ENCODE measurements around the gene SH3BP4. TPM values are rescaled to one million over a fixed set of nuclear protein-coding genes. Genes with fewer than 3 reads are reported as not detected.

Gene SH3BP4
- total RNA-seq, 1 donor from 2014 or later = 58.6 TPM

DNA sequence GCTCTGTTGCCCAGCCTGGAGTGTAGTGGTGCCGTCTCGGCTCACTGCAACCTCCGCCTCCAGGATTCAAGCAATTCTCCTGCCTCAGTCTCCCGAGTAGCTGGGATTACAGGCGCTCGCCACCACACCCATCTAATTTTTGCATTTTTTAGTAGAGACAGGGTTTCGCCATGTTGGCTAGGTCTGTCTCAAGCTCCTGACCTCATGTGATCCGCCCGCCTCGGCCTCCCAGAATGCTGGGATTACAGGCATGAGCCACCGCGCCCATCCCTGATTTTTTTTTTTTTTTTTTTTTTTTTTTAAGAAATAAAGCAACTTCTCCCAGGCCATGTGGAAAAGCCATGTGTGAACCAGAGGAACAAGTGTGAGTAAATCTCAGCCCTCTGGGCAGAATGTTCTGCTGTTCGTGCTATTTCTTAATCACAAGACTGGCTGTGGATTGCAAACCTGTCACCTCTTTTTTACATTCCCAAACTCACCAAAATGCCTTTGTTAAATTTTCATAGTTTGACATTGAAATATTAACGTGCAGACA is 6.4 kb upstream of the SH3BP4 start:
- no peaks in the 10 kb centered on the region for H3K36me3 Mint-ChIP-seq (ENCODE audit: low read depth, unreplicated experiment)
- H3K9me3 Mint-ChIP-seq (ENCODE audit: unreplicated experiment) = no peaks in the 10 kb centered on the region
- TF ChIP-seq, protein P1, sequence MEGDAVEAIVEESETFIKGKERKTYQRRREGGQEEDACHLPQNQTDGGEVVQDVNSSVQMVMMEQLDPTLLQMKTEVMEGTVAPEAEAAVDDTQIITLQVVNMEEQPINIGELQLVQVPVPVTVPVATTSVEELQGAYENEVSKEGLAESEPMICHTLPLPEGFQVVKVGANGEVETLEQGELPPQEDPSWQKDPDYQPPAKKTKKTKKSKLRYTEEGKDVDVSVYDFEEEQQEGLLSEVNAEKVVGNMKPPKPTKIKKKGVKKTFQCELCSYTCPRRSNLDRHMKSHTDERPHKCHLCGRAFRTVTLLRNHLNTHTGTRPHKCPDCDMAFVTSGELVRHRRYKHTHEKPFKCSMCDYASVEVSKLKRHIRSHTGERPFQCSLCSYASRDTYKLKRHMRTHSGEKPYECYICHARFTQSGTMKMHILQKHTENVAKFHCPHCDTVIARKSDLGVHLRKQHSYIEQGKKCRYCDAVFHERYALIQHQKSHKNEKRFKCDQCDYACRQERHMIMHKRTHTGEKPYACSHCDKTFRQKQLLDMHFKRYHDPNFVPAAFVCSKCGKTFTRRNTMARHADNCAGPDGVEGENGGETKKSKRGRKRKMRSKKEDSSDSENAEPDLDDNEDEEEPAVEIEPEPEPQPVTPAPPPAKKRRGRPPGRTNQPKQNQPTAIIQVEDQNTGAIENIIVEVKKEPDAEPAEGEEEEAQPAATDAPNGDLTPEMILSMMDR (IDR thresholded peaks at IDR 0.05; ENCODE audit: unreplicated experiment) = no peak
- H3K27me3 Mint-ChIP-seq (ENCODE audit: unreplicated experiment) = peaks cover 5% of the 10 kb centered on the region
- H3K4me3 Mint-ChIP-seq (ENCODE audit: unreplicated experiment) = no peak overlapping the region
- no peak overlapping the region for H3K27ac Mint-ChIP-seq (ENCODE audit: unreplicated experiment)
- H3K4me1 Mint-ChIP-seq (ENCODE audit: unreplicated experiment) = peaks cover 5% of the 10 kb centered on the region
- no peak for DNase-seq (ENCODE audit: low spot score)

- TF ChIP-seq, protein P1 (IDR thresholded peaks at IDR 0.05; ENCODE audit: unreplicated experiment) = no peak
- Mint-ChIP-seq H3K36me3 (ENCODE audit: low read depth, unreplicated experiment) (no peaks in the 10 kb centered on the region), H3K9me3 (ENCODE audit: unreplicated experiment) (no peaks in the 10 kb centered on the region), H3K4me1 (ENCODE audit: unreplicated experiment) (peaks cover 12% of the 10 kb centered on the region), H3K4me3 (ENCODE audit: unreplicated experiment) (no peak overlapping the region), H3K27ac (ENCODE audit: unreplicated experiment) (no peak overlapping the region), H3K27me3 (ENCODE audit: unreplicated experiment) (peaks cover 8% of the 10 kb centered on the region)
- no peak for DNase-seq (ENCODE audit: low spot score)
These were observed 4.3 kb upstream of the SH3BP4 start for GRCh38 chr2:234947556-234947955.

GRCh38 chr2:234949762-234950434 is 1.9 kb upstream of the SH3BP4 start:
- peaks cover 29% of the 10 kb centered on the region for H3K4me1 Mint-ChIP-seq (ENCODE audit: unreplicated experiment)
- TF ChIP-seq, protein P1 (IDR thresholded peaks at IDR 0.05; ENCODE audit: unreplicated experiment) = no peak
- H3K27me3 Mint-ChIP-seq (ENCODE audit: unreplicated experiment) = peaks cover 13% of the 10 kb centered on the region
- no peak for DNase-seq (ENCODE audit: low spot score)
- no peak overlapping the region for H3K27ac Mint-ChIP-seq (ENCODE audit: unreplicated experiment)
- peaks cover 5% of the 10 kb centered on the region for H3K36me3 Mint-ChIP-seq (ENCODE audit: low read depth, unreplicated experiment)
- peak overlapping the region; percentile 43 for H3K4me3 Mint-ChIP-seq (ENCODE audit: unreplicated experiment)
- no peaks in the 10 kb centered on the region for H3K9me3 Mint-ChIP-seq (ENCODE audit: unreplicated experiment)

GRCh38 chr2:234950435-234950729 is 1.4 kb upstream of the SH3BP4 start:
- H3K4me3 Mint-ChIP-seq (ENCODE audit: unreplicated experiment) = peak overlapping the region; percentile 43
- DNase-seq (ENCODE audit: low spot score) = no peak
- no peak overlapping the region for H3K27ac Mint-ChIP-seq (ENCODE audit: unreplicated experiment)
- peaks cover 13% of the 10 kb centered on the region for H3K27me3 Mint-ChIP-seq (ENCODE audit: unreplicated experiment)
- peaks cover 5% of the 10 kb centered on the region for H3K36me3 Mint-ChIP-seq (ENCODE audit: low read depth, unreplicated experiment)
- TF ChIP-seq, protein P1 (IDR thresholded peaks at IDR 0.05; ENCODE audit: unreplicated experiment) = no peak
- no peaks in the 10 kb centered on the region for H3K9me3 Mint-ChIP-seq (ENCODE audit: unreplicated experiment)
- peaks cover 34% of the 10 kb centered on the region for H3K4me1 Mint-ChIP-seq (ENCODE audit: unreplicated experiment)
